NCI-H748 (cell line): ENCODE data around the gene DBT.
"Not testable (repeated sequence)": the region's sequence is repeated elsewhere in the genome, so short reads cannot be mapped to it uniquely, and the experiment has no call there.

ENCODE experiments used
- DNase-seq: peaks from one replicate; lab custom pipeline; 2025; ENCODE audit not compliant: unreplicated experiment; lab: John Stamatoyannopoulos, UW

Gene DBT

GRCh38 chr1:100252901-100253300 lies 3.3 kb upstream of the DBT start:
- DNase-seq: no peak

- DNase-seq: no peak
These were observed 1.2 kb upstream of the DBT start for GRCh38 chr1:100250807-100251206.

GRCh38 chr1:100250264-100250663 lies 630 bp upstream of the DBT start:
- no peak for DNase-seq

GRCh38 chr1:100249155-100249536 lies 488 bp downstream of the DBT start:
- peak; percentile 27 for DNase-seq

GRCh38 chr1:100246738-100247137 lies 2.9 kb downstream of the DBT start:
- DNase-seq: no peak

- no peak for DNase-seq
These were observed 9.0 kb downstream of the DBT start for GRCh38 chr1:100240631-100241030.

- DNase-seq: peak; percentile 39
These were observed 9.7 kb downstream of the DBT start for GRCh38 chr1:100239961-100240360.

- DNase-seq: no peak
These were observed 12.5 kb downstream of the DBT start for GRCh38 chr1:100237091-100237490.

- no peak for DNase-seq
These were observed 15.2 kb downstream of the DBT start for GRCh38 chr1:100234432-100234831.

GRCh38 chr1:100233566-100233965 lies 16.1 kb downstream of the DBT start:
- not testable (repeated sequence) for DNase-seq

GRCh38 chr1:100232156-100232555 lies 17.5 kb downstream of the DBT start:
- DNase-seq: no peak

GRCh38 chr1:100231721-100232120 lies 17.9 kb downstream of the DBT start:
- no peak for DNase-seq

- DNase-seq: no peak
These were observed 18.9 kb downstream of the DBT start for GRCh38 chr1:100230765-100231164.

GRCh38 chr1:100229681-100230443 lies 19.8 kb downstream of the DBT start:
- no peak for DNase-seq

- no peak for DNase-seq
These were observed 27.2 kb downstream of the DBT start for GRCh38 chr1:100222428-100222827.

GRCh38 chr1:100219883-100220282 lies 29.8 kb downstream of the DBT start:
- DNase-seq: no peak

- DNase-seq: no peak
These were observed 30.2 kb downstream of the DBT start for GRCh38 chr1:100219457-100219856.

- no peak for DNase-seq
These were observed 31.8 kb downstream of the DBT start for GRCh38 chr1:100217834-100218233.

GRCh38 chr1:100215101-100215500 lies 34.5 kb downstream of the DBT start:
- no peak for DNase-seq

- no peak for DNase-seq
These were observed 36.5 kb downstream of the DBT start for GRCh38 chr1:100213141-100213540.

GRCh38 chr1:100206301-100206700 lies 43.3 kb downstream of the DBT start:
- DNase-seq: no peak

GRCh38 chr1:100205593-100205992 lies 44.0 kb downstream of the DBT start:
- not testable (repeated sequence) for DNase-seq

- DNase-seq: not testable (repeated sequence)
These were observed 44.5 kb downstream of the DBT start for GRCh38 chr1:100205103-100205502.
